H9 (cell line): ENCODE results near the gene SATL1. TPM values are rescaled to one million over a fixed set of nuclear protein-coding genes. Genes with fewer than 3 reads are reported as not detected.

Source experiments
- DNase-seq: peaks from one replicate; pipeline ENCODE4 v3.0.0-alpha.2; 2017
- H2AFZ ChIP-seq: one replicate; pipeline ENCODE4 v1.6.1; 2013; ENCODE audit warnings: mild to moderate bottlenecking, low read length, control low read depth, moderate library complexity
- H2AK5ac ChIP-seq: 2 replicates; pipeline ENCODE4 v1.6.1; 2013; ENCODE audit warnings: low read length, control low read depth, mixed read lengths; ENCODE audit not compliant: insufficient read length
- H2BK120ac ChIP-seq: one replicate; pipeline ENCODE4 v1.6.1; 2013; ENCODE audit warnings: low read depth, mild to moderate bottlenecking, low read length, control low read depth, inconsistent platforms; ENCODE audit not compliant: poor library complexity, severe bottlenecking
- H2BK12ac ChIP-seq: 2 replicates; pipeline ENCODE4 v1.6.1; 2013; ENCODE audit warnings: low read length, control low read depth, mixed read lengths, low read depth; ENCODE audit not compliant: insufficient read length
- H2BK15ac ChIP-seq: 2 replicates; pipeline ENCODE4 v1.6.1; 2013; ENCODE audit warnings: low read depth, low read length, control low read depth
- H2BK20ac ChIP-seq: one replicate; pipeline ENCODE4 v1.6.1; 2013; ENCODE audit warnings: low read depth, mild to moderate bottlenecking, low read length, control low read depth, inconsistent platforms; ENCODE audit not compliant: poor library complexity, severe bottlenecking
- H2BK5ac ChIP-seq: 2 replicates; pipeline ENCODE4 v1.6.1; 2013; ENCODE audit warnings: low read length, control low read depth, mixed read lengths; ENCODE audit not compliant: insufficient read length
- H3K14ac ChIP-seq: 2 replicates; pipeline ENCODE4 v1.6.1; 2013; ENCODE audit warnings: low read length, control low read depth; ENCODE audit not compliant: insufficient read depth
- H3K18ac ChIP-seq: 2 replicates; pipeline ENCODE4 v1.6.1; 2013; ENCODE audit warnings: low read depth, mild to moderate bottlenecking, mixed read lengths, low read length, control low read depth; ENCODE audit not compliant: insufficient read length
- H3K23ac ChIP-seq: 2 replicates; pipeline ENCODE4 v1.6.1; 2013; ENCODE audit warnings: low read length, control low read depth, mixed read lengths, low read depth; ENCODE audit not compliant: insufficient read length
- H3K23me2 ChIP-seq: 2 replicates; pipeline ENCODE4 v1.6.1; 2013; ENCODE audit warnings: low read depth, mild to moderate bottlenecking, mixed read lengths, low read length, control low read depth; ENCODE audit not compliant: insufficient read length, poor library complexity, severe bottlenecking
- H3K27ac ChIP-seq: 2 replicates; pipeline ENCODE4 v1.5.1; 2013; ENCODE audit warnings: low read length, control low read depth, mixed read lengths, low read depth; ENCODE audit not compliant: insufficient read length
- H3K27me3 ChIP-seq: 2 replicates; pipeline ENCODE4 v1.6.1; 2013; ENCODE audit warnings: low read length, control low read depth, inconsistent platforms; ENCODE audit not compliant: insufficient read depth
- H3K4ac ChIP-seq: 2 replicates; pipeline ENCODE4 v1.6.1; 2013; ENCODE audit warnings: low read depth, mild to moderate bottlenecking, control low read depth, inconsistent platforms, low read length, moderate library complexity
- H3K4me1 ChIP-seq: 2 replicates; pipeline ENCODE4 v1.6.1; 2013; ENCODE audit warnings: low read length, control low read depth, inconsistent platforms; ENCODE audit not compliant: insufficient read depth
- H3K4me2 ChIP-seq: 2 replicates; pipeline ENCODE4 v1.6.1; 2013; ENCODE audit warnings: low read length, control low read depth, mixed read lengths; ENCODE audit not compliant: insufficient read length, insufficient read depth
- H3K56ac ChIP-seq: 2 replicates; pipeline ENCODE4 v1.6.1; 2013; ENCODE audit warnings: low read depth, mild to moderate bottlenecking, mixed read lengths, low read length, control low read depth; ENCODE audit not compliant: insufficient read length
- H3K79me1 ChIP-seq: 2 replicates; pipeline ENCODE4 v1.6.1; 2013; ENCODE audit warnings: low read depth, mild to moderate bottlenecking, moderate library complexity, low read length, control low read depth, inconsistent platforms; ENCODE audit not compliant: insufficient read depth, poor library complexity, severe bottlenecking
- H3K79me2 ChIP-seq: 2 replicates; pipeline ENCODE4 v1.6.1; 2013; ENCODE audit warnings: low read length, control low read depth, inconsistent platforms; ENCODE audit not compliant: insufficient read depth
- H3K9ac ChIP-seq: 2 replicates; pipeline ENCODE4 v1.6.1; 2013; ENCODE audit warnings: low read length, control low read depth, mixed read lengths; ENCODE audit not compliant: insufficient read length; ENCODE audit errors: extremely low read depth
- H3K9me3 ChIP-seq: one replicate; pipeline ENCODE4 v1.6.1; 2013; ENCODE audit warnings: low read depth, low read length, inconsistent platforms; ENCODE audit not compliant: control insufficient read depth
- H3T11ph ChIP-seq: one replicate; pipeline ENCODE4 v1.6.1; 2013; ENCODE audit warnings: mild to moderate bottlenecking, low read length, control low read depth, inconsistent platforms
- H4K20me1 ChIP-seq: one replicate; pipeline ENCODE4 v1.6.1; 2013; ENCODE audit not compliant: control insufficient read depth, insufficient read length, insufficient read depth
- H4K5ac ChIP-seq: 2 replicates; pipeline ENCODE4 v1.6.1; 2013; ENCODE audit warnings: low read depth, mild to moderate bottlenecking, mixed read lengths, low read length, control low read depth; ENCODE audit not compliant: insufficient read length
- H4K8ac ChIP-seq: replicated peaks from 2 replicates; pipeline ENCODE4 v1.6.1; 2013; ENCODE audit warnings: low read length, control low read depth, mixed read lengths, low read depth; ENCODE audit not compliant: insufficient read length
- H4K91ac ChIP-seq: 2 replicates; pipeline ENCODE4 v1.6.1; 2013; ENCODE audit warnings: low read depth, mild to moderate bottlenecking, moderate library complexity, mixed read lengths, low read length, control low read depth; ENCODE audit not compliant: insufficient read length
- H3K27ac Mint-ChIP-seq, 3 experiments: 2 replicates in 2 of 3; 3 replicates in 1 of 3; pipeline ENCODE4 v1.8.0; 2020 to 2021; ENCODE audit warnings: mixed read lengths in 3 of 3, mild to moderate bottlenecking in 1 of 3, moderate library complexity in 1 of 3
- H3K27me3 Mint-ChIP-seq: 2 replicates; pipeline ENCODE4 v1.8.0; 2021; ENCODE audit warnings: low read depth, mild to moderate bottlenecking, moderate library complexity, mixed read lengths
- H3K36me3 Mint-ChIP-seq, 3 experiments: 2 replicates in 2 of 3; 3 replicates in 1 of 3; pipeline ENCODE4 v1.8.0; 2020 to 2021; ENCODE audit warnings: low read depth in 3 of 3, mixed read lengths in 3 of 3; ENCODE audit not compliant: insufficient read depth in 1 of 3
- H3K4me1 Mint-ChIP-seq, 2 experiments: 2 replicates each; pipeline ENCODE4 v1.8.0; 2020; ENCODE audit warnings: mixed read lengths in 2 of 2
- H3K4me3 Mint-ChIP-seq, 2 experiments: 2 replicates in 1 of 2; 3 replicates in 1 of 2; pipeline ENCODE4 v1.8.0; 2020 to 2021; ENCODE audit warnings: mild to moderate bottlenecking in 2 of 2, mixed read lengths in 2 of 2, moderate library complexity in 1 of 2
- H3K9me3 Mint-ChIP-seq, 2 experiments: 2 replicates in 1 of 2; 3 replicates in 1 of 2; pipeline ENCODE4 v1.8.0; 2020; ENCODE audit warnings: mild to moderate bottlenecking in 2 of 2, mixed read lengths in 2 of 2, moderate library complexity in 1 of 2
- CTCF ChIP-seq: fragments of 200-600 bp; sonication (generic); conservative IDR thresholded peaks from 3 replicates; pipeline ENCODE4 v1.8.0; 2021; ENCODE audit warnings: antibody characterized with exemption, mild to moderate bottlenecking
- WGBS: extraction: QIAGEN DNeasy Blood & Tissue Kit; methylation state at CpG from one replicate; pipeline ENCODE4 v1.1.7; 2013; ENCODE audit warnings: missing lambda C conversion rate, low lambda C conversion rate, mixed read lengths; ENCODE audit not compliant: insufficient read length; ENCODE audit errors: extremely low coverage; 5-methylcytosine and 5-hydroxymethylcytosine counted together
- total RNA-seq: library from RNA; stranded (reverse); gene quantifications from 2 replicates; pipeline ENCODE4 v1.2.1, GENCODE V29; 2021

SATL1 gene
- total RNA-seq, 1 experiment from 2014 or later = 0.31 TPM

DNA sequence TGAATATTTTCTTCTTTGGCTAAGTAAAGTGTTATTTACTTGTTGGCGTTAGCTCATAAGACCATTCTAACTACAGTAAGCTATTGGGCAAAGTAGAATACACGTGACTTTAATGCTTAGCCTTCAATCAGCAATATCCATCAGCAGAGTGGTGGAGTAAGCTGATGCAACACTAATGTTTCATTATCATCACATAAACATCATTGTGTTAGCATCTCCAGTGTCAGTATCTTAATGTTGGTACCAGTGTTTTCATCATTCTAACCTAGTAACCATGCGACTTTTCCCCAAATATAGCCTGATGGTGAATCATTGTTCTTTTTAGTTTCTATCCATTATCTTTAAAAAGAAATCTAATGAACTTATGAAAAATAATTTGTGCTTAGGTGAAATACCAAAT, 191.4 kb downstream of the SATL1 start:
- no peak overlapping the region for H3K9ac ChIP-seq
- no peaks in the 10 kb centered on the region for H3K23me2 ChIP-seq
- H2AFZ ChIP-seq = no peak overlapping the region
- H3K27ac ChIP-seq = no peak overlapping the region
- no peaks in the 10 kb centered on the region for H3K27me3 Mint-ChIP-seq
- peaks cover 0 to 7% (median 4%) of the 10 kb centered on the region in 3 experiments; a peak in 5 of 7 replicates for H3K36me3 Mint-ChIP-seq
- H3K56ac ChIP-seq = no peak overlapping the region
- H2BK15ac ChIP-seq = no peak overlapping the region
- H4K8ac ChIP-seq = no peak overlapping the region
- H3K79me1 ChIP-seq = no peaks in the 10 kb centered on the region
- no peak overlapping the region for H3K4ac ChIP-seq
- no peak overlapping the region for H3K27ac Mint-ChIP-seq
- H3K79me2 ChIP-seq = no peaks in the 10 kb centered on the region
- H2BK120ac ChIP-seq = no peak overlapping the region
- TF ChIP-seq CTCF = no peak
- H3K9me3 ChIP-seq = peaks cover 4% of the 10 kb centered on the region
- H3K4me3 Mint-ChIP-seq = no peak overlapping the region
- no peak overlapping the region for H3K4me2 ChIP-seq
- H3K27me3 ChIP-seq = no peaks in the 10 kb centered on the region
- H3K4me1 Mint-ChIP-seq = no peaks in the 10 kb centered on the region
- no peak overlapping the region for H2AK5ac ChIP-seq
- peaks cover 22 to 25% of the 10 kb centered on the region in 2 experiments for H3K9me3 Mint-ChIP-seq
- H3K23ac ChIP-seq = no peak overlapping the region
- no peak for DNase-seq
- H4K91ac ChIP-seq = no peak overlapping the region
- H4K20me1 ChIP-seq = no peaks in the 10 kb centered on the region
- H3K14ac ChIP-seq = no peak overlapping the region
- no peak overlapping the region for H2BK5ac ChIP-seq
- no peaks in the 10 kb centered on the region for H3K4me1 ChIP-seq
- no peak overlapping the region for H4K5ac ChIP-seq
- no CpG with 5 or more reads among the region's 3 CpGs for WGBS
- H2BK20ac ChIP-seq = no peak overlapping the region
- H2BK12ac ChIP-seq = no peak overlapping the region
- H3K18ac ChIP-seq = no peak overlapping the region
- H3T11ph ChIP-seq = no peak overlapping the region
